ENCODE data around the gene JMJD1C.
"Not testable (repeated sequence)": the region's sequence is repeated elsewhere in the genome, so short reads cannot be mapped to it uniquely, and the experiment has no call there.

JMJD1C gene

DNA sequence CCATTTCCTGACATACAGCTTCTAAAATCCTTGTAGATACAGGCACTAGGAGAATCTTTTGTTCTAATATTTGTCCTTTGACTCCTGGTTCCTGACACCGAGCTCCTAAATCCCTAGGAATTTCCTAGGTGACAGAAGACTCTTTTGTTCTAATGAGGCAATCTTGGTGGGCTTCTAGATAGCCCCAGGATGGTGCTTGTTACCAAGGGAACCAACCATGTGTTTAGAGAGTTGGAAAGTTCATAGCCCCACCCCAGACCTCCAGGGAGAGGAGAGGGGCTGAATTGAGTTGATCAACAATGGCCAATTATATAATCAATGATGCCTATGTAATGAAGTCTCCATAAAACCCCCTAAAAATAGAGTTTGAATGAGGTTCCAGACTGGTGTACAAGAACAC lies 145.1 kb downstream of the JMJD1C start:
- Mint-ChIP-seq H3K4me3 (no peak overlapping the region), H3K9me3 (no peaks in the 10 kb centered on the region), H3K4me1 (ENCODE audit: low read depth) (peaks cover 13% of the 10 kb centered on the region), H3K27me3 (no peaks in the 10 kb centered on the region), H3K27ac (no peak overlapping the region), H3K36me3 (ENCODE audit: low read depth) (peaks cover 14% of the 10 kb centered on the region)
- intact Hi-C loops (cut with micrococcal nuclease) = no loop called here

DNA sequence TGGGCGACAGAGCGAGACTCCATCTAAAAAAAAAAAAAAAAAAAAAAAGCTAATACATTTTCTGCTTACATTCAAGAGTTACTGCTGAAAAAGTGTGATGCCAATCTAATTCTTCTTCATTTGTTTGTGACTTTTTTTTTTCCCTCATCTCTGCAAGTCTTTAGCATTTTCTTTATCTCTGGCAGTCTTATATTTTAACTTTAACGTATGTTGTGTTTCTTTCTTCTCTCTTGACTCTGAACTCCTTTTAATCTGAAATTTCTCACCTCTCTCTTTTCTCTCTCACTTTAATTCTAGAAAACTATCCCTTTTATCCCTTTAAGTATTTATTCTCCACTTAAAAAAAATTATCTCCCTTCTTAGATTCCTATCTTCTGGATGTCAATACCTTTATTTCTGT lies 146.5 kb downstream of the JMJD1C start:
- H3K36me3 Mint-ChIP-seq (ENCODE audit: low read depth) = peaks cover 14% of the 10 kb centered on the region
- no peaks in the 10 kb centered on the region for H3K27me3 Mint-ChIP-seq
- no peaks in the 10 kb centered on the region for H3K9me3 Mint-ChIP-seq
- intact Hi-C loops (cut with micrococcal nuclease) = no loop called here
- no peak overlapping the region for H3K27ac Mint-ChIP-seq
- H3K4me1 Mint-ChIP-seq (ENCODE audit: low read depth) = peaks cover 8% of the 10 kb centered on the region
- no peak overlapping the region for H3K4me3 Mint-ChIP-seq

DNA sequence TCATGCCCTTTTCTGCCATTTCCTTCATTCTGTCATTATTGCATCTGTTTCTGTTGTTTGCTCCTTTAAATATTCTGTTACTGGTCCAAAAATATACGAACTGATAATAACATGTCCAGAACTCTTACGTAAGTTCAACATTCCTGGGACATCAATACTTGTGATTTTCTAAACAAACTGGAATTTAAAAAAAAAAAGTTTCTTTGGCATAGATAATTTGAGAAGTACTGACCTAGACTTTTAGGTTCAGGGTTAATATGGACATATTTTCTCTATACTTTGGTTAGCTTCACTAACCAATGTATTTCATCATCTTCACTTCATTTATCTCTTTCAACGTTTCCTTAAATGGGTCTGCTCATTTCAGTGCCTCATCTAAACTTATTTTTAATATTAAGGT lies 147.3 kb downstream of the JMJD1C start:
- Mint-ChIP-seq H3K27ac (no peak overlapping the region), H3K36me3 (ENCODE audit: low read depth) (peaks cover 17% of the 10 kb centered on the region), H3K9me3 (no peaks in the 10 kb centered on the region), H3K4me1 (ENCODE audit: low read depth) (peaks cover 4% of the 10 kb centered on the region), H3K4me3 (no peak overlapping the region), H3K27me3 (no peaks in the 10 kb centered on the region)
- intact Hi-C loops (cut with micrococcal nuclease) = no loop called here

DNA sequence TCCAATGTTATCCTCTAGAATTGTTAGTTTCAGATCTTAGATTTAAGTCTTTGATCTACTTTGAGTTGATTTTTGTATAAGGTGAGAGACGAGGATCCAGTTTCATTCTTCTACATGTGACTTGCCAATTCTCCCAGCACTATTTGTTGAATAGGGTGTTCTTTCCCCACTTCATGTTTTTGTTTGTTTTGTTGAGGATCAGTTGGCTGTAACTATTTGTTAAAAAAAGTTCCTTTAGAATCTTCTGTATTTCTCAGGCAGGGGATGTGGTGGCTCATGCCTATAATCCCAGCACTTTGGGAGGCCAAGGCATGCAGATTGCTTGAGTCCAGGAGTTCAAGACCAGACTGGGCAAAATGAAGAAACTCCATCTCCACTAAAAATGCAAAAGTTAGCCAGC lies 151.8 kb downstream of the JMJD1C start:
- Mint-ChIP-seq H3K4me3 (no peak overlapping the region), H3K4me1 (ENCODE audit: low read depth) (no peaks in the 10 kb centered on the region), H3K27ac (no peak overlapping the region), H3K36me3 (ENCODE audit: low read depth) (peaks cover 8% of the 10 kb centered on the region), H3K9me3 (no peaks in the 10 kb centered on the region), H3K27me3 (no peaks in the 10 kb centered on the region)
- intact Hi-C loops (cut with micrococcal nuclease) = no loop called here

DNA sequence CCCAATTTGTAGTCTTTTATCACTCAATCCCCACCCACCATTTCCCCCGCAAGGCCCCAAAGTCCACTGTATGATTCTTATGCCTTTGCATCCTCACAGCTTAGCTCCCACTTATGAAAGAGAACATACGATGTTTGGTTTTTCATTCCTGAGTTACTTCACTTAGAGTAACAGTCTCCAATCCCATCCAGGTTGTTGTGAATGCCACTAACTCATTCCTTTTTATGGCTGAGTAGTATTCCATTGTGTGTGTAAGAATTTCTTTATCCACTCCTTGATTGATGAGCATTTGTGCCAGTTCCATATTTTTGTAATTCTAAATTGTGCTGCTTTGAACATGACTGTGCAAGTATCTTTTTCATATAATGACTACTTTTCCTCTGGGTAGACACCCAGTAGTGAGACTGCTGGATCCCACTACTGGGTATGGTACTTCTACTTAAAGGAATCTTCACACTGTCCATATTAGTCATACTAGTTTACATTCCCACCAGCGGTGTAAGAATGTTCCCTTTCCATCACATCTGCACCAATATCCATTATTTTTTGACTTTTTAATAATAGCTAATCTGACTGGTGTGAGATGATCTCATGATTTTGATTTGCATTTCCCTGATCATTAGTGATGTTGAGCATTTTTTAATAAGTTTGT lies 152.6 kb downstream of the JMJD1C start:
- intact Hi-C loops (cut with micrococcal nuclease) = no loop called here
- H3K27me3 Mint-ChIP-seq = no peaks in the 10 kb centered on the region

DNA sequence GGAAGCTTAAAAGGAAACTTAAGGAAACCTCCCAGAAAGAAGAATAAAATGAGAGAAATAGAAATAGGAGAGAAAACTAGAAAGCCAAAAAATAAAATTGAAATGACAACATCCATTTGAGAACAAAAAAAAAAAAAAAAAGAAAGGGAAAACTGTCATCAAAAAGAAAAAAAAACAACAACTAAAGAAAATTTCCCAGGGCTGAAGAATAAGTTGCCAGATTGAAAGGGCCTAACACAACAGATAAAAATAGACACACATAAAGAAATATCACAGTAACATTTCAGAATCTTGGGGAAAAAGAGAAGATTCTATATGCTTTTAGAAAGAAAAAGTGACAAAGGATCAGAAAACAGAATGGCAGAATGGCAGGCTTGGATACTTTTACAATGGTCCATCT lies 157.1 kb downstream of the JMJD1C start:
- Mint-ChIP-seq H3K9me3 (no peaks in the 10 kb centered on the region), H3K27ac (no peak overlapping the region), H3K4me3 (no peak overlapping the region), H3K4me1 (ENCODE audit: low read depth) (no peaks in the 10 kb centered on the region), H3K27me3 (no peaks in the 10 kb centered on the region), H3K36me3 (ENCODE audit: low read depth) (peaks cover 11% of the 10 kb centered on the region)
- intact Hi-C loops (cut with micrococcal nuclease) = no loop called here

More for the DNA sequence above, 152.6 kb downstream of the JMJD1C start:
- H3K27ac Mint-ChIP-seq = no peak overlapping the region
- H3K4me1 Mint-ChIP-seq (ENCODE audit: low read depth) = no peaks in the 10 kb centered on the region
- no peaks in the 10 kb centered on the region for H3K9me3 Mint-ChIP-seq
- H3K4me3 Mint-ChIP-seq = no peak overlapping the region
- peaks cover 9% of the 10 kb centered on the region for H3K36me3 Mint-ChIP-seq (ENCODE audit: low read depth)

DNA sequence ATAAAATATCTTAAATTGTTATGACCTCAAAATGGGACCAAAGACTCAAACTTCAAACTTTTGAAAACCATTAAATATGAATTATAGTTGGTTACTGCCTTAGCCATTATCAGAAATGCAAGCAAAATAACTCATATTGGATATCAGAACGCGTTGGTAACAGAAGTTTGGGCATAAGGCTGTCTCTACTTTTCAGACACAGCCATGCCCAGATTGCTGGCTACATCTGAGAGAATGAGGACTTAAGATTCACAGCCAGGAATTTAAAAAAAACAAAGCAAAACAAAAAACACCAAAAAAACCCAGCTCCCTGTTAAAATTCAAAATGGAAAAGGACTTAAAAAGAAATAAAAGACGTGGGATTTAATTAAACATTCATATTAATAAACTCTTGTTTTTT lies 161.6 kb downstream of the JMJD1C start:
- intact Hi-C loops (cut with micrococcal nuclease) = no loop called here

DNA sequence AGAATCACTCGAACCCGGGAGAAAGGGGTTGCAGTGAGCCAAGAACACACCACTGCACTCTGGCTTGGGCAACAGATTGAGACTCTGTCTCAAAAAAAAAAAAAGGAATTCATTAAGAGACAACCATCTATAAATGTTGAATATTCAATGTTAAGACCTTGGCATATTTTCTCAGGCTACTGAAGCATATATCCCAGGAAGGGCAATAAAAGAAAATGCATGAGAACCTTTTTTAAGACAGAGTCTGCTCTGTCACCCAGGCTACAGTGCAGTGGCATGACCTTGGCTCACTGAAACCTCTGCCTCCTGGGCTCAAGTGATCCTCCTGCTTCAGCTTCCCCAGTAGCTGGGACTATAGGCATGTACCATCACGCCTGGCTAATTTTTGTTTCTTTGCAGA lies 165.0 kb downstream of the JMJD1C start:
- no peaks in the 10 kb centered on the region for H3K27me3 Mint-ChIP-seq
- peaks cover 7% of the 10 kb centered on the region for H3K36me3 Mint-ChIP-seq (ENCODE audit: low read depth)
- intact Hi-C loops (cut with micrococcal nuclease) = no loop called here
- no peak overlapping the region for H3K4me3 Mint-ChIP-seq
- H3K9me3 Mint-ChIP-seq = no peaks in the 10 kb centered on the region
- H3K4me1 Mint-ChIP-seq (ENCODE audit: low read depth) = peaks cover 9% of the 10 kb centered on the region
- no peak overlapping the region for H3K27ac Mint-ChIP-seq

More for the DNA sequence above, 161.6 kb downstream of the JMJD1C start:
- H3K4me1 Mint-ChIP-seq (ENCODE audit: low read depth) = peaks cover 5% of the 10 kb centered on the region
- H3K4me3 Mint-ChIP-seq = no peak overlapping the region
- no peaks in the 10 kb centered on the region for H3K27me3 Mint-ChIP-seq
- no peak overlapping the region for H3K27ac Mint-ChIP-seq
- H3K36me3 Mint-ChIP-seq (ENCODE audit: low read depth) = peaks cover 9% of the 10 kb centered on the region
- H3K9me3 Mint-ChIP-seq = no peaks in the 10 kb centered on the region

DNA sequence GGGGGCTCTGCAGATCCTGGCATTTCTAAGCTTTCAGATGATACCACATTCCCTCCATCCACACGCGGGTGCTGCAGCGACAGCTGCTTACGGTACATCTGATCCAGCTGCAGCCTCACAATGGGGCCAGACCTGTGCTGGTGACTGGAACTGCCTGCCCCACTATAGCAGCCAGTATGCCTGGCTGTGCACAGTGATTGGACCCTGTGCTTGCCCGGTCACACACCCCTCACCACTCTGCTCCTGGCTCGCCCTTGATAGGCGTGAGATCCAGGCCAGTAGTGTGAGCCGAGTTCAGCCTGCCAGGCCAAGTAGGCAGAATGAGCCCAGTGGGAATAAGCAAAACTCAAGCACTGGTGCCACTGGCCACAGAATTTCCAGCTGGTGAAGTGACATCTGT lies 167.8 kb downstream of the JMJD1C start:
- H3K4me3 Mint-ChIP-seq = no peak overlapping the region
- H3K4me1 Mint-ChIP-seq (ENCODE audit: low read depth) = peaks cover 31% of the 10 kb centered on the region
- intact Hi-C loops (cut with micrococcal nuclease) = no loop called here
- H3K9me3 Mint-ChIP-seq = no peaks in the 10 kb centered on the region
- H3K27me3 Mint-ChIP-seq = no peaks in the 10 kb centered on the region
- H3K36me3 Mint-ChIP-seq (ENCODE audit: low read depth) = no peaks in the 10 kb centered on the region
- no peak overlapping the region for H3K27ac Mint-ChIP-seq

DNA sequence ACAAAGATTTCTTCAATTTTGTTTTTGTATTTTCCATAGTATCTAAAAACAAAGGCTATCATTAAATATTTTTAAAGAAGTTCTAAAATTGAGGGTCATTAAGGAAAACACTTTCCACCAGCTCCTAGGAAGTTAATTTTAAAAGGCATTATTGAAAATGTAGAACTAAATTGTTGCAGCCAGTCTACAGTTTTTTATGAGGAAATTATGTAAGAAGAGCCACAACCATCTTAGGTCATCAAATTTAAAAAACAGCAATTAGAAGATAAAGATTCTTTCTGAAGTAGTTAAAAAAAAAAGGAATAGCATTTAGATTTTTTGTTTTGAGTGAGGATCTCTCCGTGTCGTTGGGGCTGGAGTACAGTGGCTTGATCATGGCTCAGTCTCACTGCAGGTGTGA lies 171.0 kb downstream of the JMJD1C start:
- intact Hi-C loops (cut with micrococcal nuclease) = no loop called here
- Mint-ChIP-seq H3K9me3 (no peaks in the 10 kb centered on the region), H3K27ac (no peak overlapping the region), H3K4me1 (ENCODE audit: low read depth) (peaks cover 30% of the 10 kb centered on the region), H3K36me3 (ENCODE audit: low read depth) (no peaks in the 10 kb centered on the region), H3K27me3 (no peaks in the 10 kb centered on the region), H3K4me3 (no peak overlapping the region)

DNA sequence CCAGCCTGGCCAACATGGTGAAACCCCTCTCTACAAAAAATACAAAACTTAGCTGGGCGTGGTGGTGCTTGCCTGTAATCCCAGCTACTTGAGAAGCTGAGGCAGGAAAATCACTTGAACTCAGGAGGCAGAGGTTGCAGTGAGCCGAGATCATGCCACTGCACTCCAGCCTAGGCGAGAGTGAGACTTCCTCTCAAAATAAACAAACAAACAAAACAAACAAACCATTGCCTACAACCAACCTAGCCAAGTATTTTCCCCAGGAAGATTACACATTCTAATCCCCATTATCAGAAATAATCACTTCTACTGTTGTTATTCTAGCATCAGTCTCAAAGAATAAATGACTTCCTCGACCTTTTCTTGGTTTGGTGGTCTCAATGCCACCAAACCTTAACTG lies 172.9 kb downstream of the JMJD1C start:
- peaks cover 30% of the 10 kb centered on the region for H3K4me1 Mint-ChIP-seq (ENCODE audit: low read depth)
- H3K27me3 Mint-ChIP-seq; H3K4me3 Mint-ChIP-seq; intact Hi-C loops (cut with micrococcal nuclease); H3K36me3 Mint-ChIP-seq (ENCODE audit: low read depth); H3K27ac Mint-ChIP-seq; H3K9me3 Mint-ChIP-seq: not testable (repeated sequence)

DNA sequence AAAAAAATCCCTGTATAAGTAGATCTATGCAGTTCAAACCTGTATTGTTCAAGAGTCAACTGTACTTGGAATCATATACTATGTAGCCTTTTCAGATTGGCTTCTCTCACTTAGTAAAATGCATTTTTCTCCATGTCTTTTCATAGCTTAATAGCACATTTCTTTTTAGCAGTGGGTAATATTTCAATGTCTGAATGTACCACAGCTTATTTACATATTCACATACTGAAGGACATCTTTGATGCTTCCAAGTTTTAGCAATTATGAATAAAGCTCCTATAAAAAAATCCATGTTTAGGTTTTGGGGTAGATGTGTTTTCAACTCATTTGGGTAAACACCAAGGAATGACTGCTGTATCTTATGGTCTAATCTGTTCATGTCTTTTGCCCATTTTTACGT lies 177.6 kb downstream of the JMJD1C start:
- no peaks in the 10 kb centered on the region for H3K9me3 Mint-ChIP-seq
- intact Hi-C loops (cut with micrococcal nuclease) = no loop called here
- H3K4me3 Mint-ChIP-seq = no peak overlapping the region
- no peaks in the 10 kb centered on the region for H3K27me3 Mint-ChIP-seq
- no peak overlapping the region for H3K27ac Mint-ChIP-seq
- no peaks in the 10 kb centered on the region for H3K36me3 Mint-ChIP-seq (ENCODE audit: low read depth)
- H3K4me1 Mint-ChIP-seq (ENCODE audit: low read depth) = peaks cover 24% of the 10 kb centered on the region

DNA sequence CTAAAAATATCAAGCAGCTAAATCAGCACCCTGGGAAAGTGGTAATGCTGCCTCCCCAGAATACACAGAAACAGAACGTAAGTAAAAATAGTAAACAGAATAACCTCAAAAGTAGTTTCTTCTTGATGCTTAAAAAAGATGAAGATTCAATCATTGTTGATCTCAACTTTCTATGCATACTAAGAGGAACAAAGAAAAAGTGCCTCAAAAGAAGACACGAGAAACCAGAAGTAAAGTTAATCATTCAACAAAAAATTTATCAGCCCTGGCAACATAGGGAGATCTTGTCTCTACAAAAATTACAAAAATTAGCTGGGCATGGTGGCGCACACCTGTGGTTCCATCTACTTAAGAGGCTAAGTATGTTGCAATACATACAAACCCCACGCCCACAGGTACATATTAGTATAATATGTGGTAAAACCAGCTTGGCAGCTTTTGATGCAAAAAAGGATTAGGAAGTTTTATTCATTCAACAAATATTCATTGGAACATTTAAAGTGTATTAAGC lies 179.0 kb downstream of the JMJD1C start:
- no peaks in the 10 kb centered on the region for H3K9me3 Mint-ChIP-seq
- H3K36me3 Mint-ChIP-seq (ENCODE audit: low read depth) = no peaks in the 10 kb centered on the region
- H3K4me1 Mint-ChIP-seq (ENCODE audit: low read depth) = peaks cover 17% of the 10 kb centered on the region
- H3K27ac Mint-ChIP-seq = no peak overlapping the region
- no peaks in the 10 kb centered on the region for H3K27me3 Mint-ChIP-seq
- intact Hi-C loops (cut with micrococcal nuclease) = no loop called here
- no peak overlapping the region for H3K4me3 Mint-ChIP-seq

DNA sequence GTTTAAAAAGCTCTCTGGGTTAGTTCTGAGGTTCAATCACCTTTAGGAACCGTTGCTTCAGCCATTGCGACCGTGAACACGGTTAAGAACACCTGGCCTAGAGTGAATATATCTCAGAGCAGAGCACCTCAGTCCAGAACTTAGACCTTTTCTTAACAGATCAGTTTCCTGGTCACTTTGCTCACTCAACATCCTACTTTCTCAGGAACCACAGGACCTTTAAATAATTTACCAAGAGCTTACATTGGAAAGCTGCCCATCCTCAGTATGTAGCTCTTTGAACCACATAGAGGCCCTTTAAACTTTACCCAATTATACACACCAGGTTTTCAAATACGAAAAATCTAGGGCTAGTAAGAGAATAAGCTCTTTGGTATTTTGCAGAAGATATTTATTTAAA lies 179.4 kb downstream of the JMJD1C start:
- Mint-ChIP-seq H3K4me1 (ENCODE audit: low read depth) (peaks cover 17% of the 10 kb centered on the region), H3K4me3 (no peak overlapping the region), H3K27ac (no peak overlapping the region), H3K27me3 (no peaks in the 10 kb centered on the region), H3K9me3 (no peaks in the 10 kb centered on the region), H3K36me3 (ENCODE audit: low read depth) (no peaks in the 10 kb centered on the region)
- intact Hi-C loops (cut with micrococcal nuclease) = no loop called here

DNA sequence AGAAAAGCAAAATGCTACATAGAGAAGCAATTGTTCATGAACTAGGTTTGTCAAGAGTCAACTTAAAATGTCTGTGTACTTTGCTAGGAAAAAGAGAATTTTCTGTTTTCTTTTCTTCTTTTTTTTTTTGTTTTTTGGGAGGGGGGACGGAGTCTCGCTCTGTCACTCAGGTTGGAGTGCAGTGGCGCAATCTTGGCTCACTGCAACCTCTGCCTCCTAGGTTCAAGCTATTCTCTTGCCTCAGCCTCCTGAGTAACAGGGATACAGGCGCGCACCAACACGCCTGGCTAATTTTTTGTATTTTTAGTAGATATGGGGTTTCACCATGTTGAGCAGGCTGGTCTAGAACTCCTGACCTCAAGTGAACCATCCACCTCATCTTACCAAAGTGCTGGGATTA lies 181.9 kb downstream of the JMJD1C start:
- H3K9me3 Mint-ChIP-seq; H3K27me3 Mint-ChIP-seq; H3K27ac Mint-ChIP-seq; H3K36me3 Mint-ChIP-seq (ENCODE audit: low read depth); intact Hi-C loops (cut with micrococcal nuclease); H3K4me3 Mint-ChIP-seq: not testable (repeated sequence)
- H3K4me1 Mint-ChIP-seq (ENCODE audit: low read depth) = peaks cover 17% of the 10 kb centered on the region

All from dendritic cell treated with granulocyte-macrophage colony-stimulating factor and Interleukin-4, amounts not matched to agents 40 ng/mL and 50 ng/mL, for 4 days (primary cell).